Left cardiac atrium (tissue), 4 donors: ENCODE measurements around the gene PRDM16. TPM values are rescaled to one million over a fixed set of nuclear protein-coding genes. Genes with fewer than 3 reads are reported as not detected.
"Not testable (repeated sequence)": the region's sequence is repeated elsewhere in the genome, so short reads cannot be mapped to it uniquely, and the experiment has no call there.

ENCODE experiments used
- ATAC-seq, 2 donors: fragments of 200-7000 bp; cut with Tn5 transposase; one replicate each; pipeline ENCODE4 v1.9.1; 2020; ENCODE audit warnings: mild to moderate bottlenecking in 2 of 2, moderate library complexity in 2 of 2
- DNase-seq: peaks from one replicate; pipeline ENCODE4 v3.0.0-alpha.2; 2020
- intact Hi-C, 2 donors: fragments of 100-400 bp; cut with DNase I; formaldehyde crosslinking; loops; one replicate each; pipeline versions ENCODE4 v1.14.1 to v1.15.1; 2022 to 2023
- total RNA-seq, 2 donors: library from RNA; stranded (reverse); fragmentation: NEBNext Ultra II Directional; extraction: Animal tissue kit (Norgen Biotek cat#: 25700); gene quantifications; one replicate each; pipeline ENCODE4 v1.2.1, GENCODE V29; 2021
- donor health status: DM: no; HTN: yes; CAD: no.
- donor health status: DM: no; HTN: yes; CAD: no; lungs with severe emphysema.
- donor health status: DM: yes; HTN: yes; CAD: no.
- donor health status: Dilated cardiomyopathy.

PRDM16 gene
- total RNA-seq, 2 donors from 2014 or later: 0.99 to 1.2 TPM

- ATAC-seq: not testable (repeated sequence)
Measured at GRCh38 chr1:3087946-3088668, 19.1 kb downstream of the PRDM16 start.

GRCh38 chr1:3089490-3089889 lies 20.5 kb downstream of the PRDM16 start:
- intact Hi-C loops: no loop called here
- no peak for DNase-seq
- ATAC-seq: no peak

More at GRCh38 chr1:3087946-3088668, 19.1 kb downstream of the PRDM16 start:
- DNase-seq, intact Hi-C loops: not testable (repeated sequence)

GRCh38 chr1:3091334-3091733 lies 22.3 kb downstream of the PRDM16 start:
- intact Hi-C loops: no loop called here
- ATAC-seq: no peak
- DNase-seq: no peak

GRCh38 chr1:3092530-3092929 lies 23.5 kb downstream of the PRDM16 start:
- DNase-seq (no peak), ATAC-seq (no peak)
- intact Hi-C loops: no loop called here

GRCh38 chr1:3093898-3094626 lies 25.1 kb downstream of the PRDM16 start:
- intact Hi-C loops: no loop called here
- ATAC-seq (no peak), DNase-seq (no peak)

- ATAC-seq: no peak
- intact Hi-C loops: no loop called here
- no peak for DNase-seq
Measured at GRCh38 chr1:3094863-3095780, 26.1 kb downstream of the PRDM16 start.

GRCh38 chr1:3096345-3096744 lies 27.3 kb downstream of the PRDM16 start:
- DNase-seq: no peak
- intact Hi-C loops: no loop called here

GRCh38 chr1:3097231-3097630 lies 28.2 kb downstream of the PRDM16 start:
- DNase-seq (no peak), ATAC-seq (no peak)
- intact Hi-C loops: no loop called here

More at GRCh38 chr1:3096345-3096744, 27.3 kb downstream of the PRDM16 start:
- ATAC-seq: no peak

GRCh38 chr1:3097861-3098260 lies 28.9 kb downstream of the PRDM16 start:
- ATAC-seq: no peak
- intact Hi-C loops: no loop called here
- no peak for DNase-seq

GRCh38 chr1:3099861-3100260 lies 30.9 kb downstream of the PRDM16 start:
- intact Hi-C loops: no loop called here
- DNase-seq (no peak), ATAC-seq (no peak)

GRCh38 chr1:3101124-3101939 lies 32.3 kb downstream of the PRDM16 start:
- intact Hi-C loops: no loop called here
- ATAC-seq (no peak), DNase-seq (no peak)

- DNase-seq (no peak), ATAC-seq (no peak)
- intact Hi-C loops: no loop called here
Measured at GRCh38 chr1:3102641-3103040, 33.6 kb downstream of the PRDM16 start.

- intact Hi-C loops: no loop called here
- no peak for ATAC-seq
- DNase-seq: no peak
Measured at GRCh38 chr1:3103967-3104677, 35.1 kb downstream of the PRDM16 start.

GRCh38 chr1:3105167-3105863 lies 36.3 kb downstream of the PRDM16 start:
- intact Hi-C loops: no loop called here
- ATAC-seq (no peak), DNase-seq (no peak)

- no peak for ATAC-seq
- intact Hi-C loops: no loop called here
- DNase-seq: no peak
Measured at GRCh38 chr1:3106216-3106615, 37.2 kb downstream of the PRDM16 start.

GRCh38 chr1:3107201-3107600 lies 38.2 kb downstream of the PRDM16 start:
- intact Hi-C loops: no loop called here
- DNase-seq (no peak), ATAC-seq (no peak)

- intact Hi-C loops: no loop called here
- ATAC-seq (no peak), DNase-seq (no peak)
Measured at GRCh38 chr1:3109355-3109754, 40.4 kb downstream of the PRDM16 start.
